Endodermal cell (in vitro differentiated cells): ENCODE data around the gene TXK. TPM values are rescaled to one million over a fixed set of nuclear protein-coding genes. Genes with fewer than 3 reads are reported as not detected.

Source experiments
- DNase-seq: peaks from one replicate; pipeline ENCODE4 v3.0.0-alpha.2; 2017
- H3K27ac ChIP-seq: 2 replicates; pipeline ENCODE4 v1.5.1; 2013; ENCODE audit warnings: mild to moderate bottlenecking, low read depth, low read length, moderate library complexity
- H3K27me3 ChIP-seq: 2 replicates; pipeline ENCODE4 v1.6.1; 2013; ENCODE audit warnings: mild to moderate bottlenecking, low read length, moderate library complexity; ENCODE audit not compliant: insufficient read depth, control insufficient read depth, poor library complexity, severe bottlenecking
- H3K36me3 ChIP-seq: 2 replicates; pipeline ENCODE4 v1.7.0; 2013; ENCODE audit warnings: mild to moderate bottlenecking, low read length, moderate library complexity; ENCODE audit not compliant: control insufficient read depth, insufficient read depth
- H3K4me1 ChIP-seq: one replicate; pipeline ENCODE4 v1.7.0; 2013; ENCODE audit warnings: low read length; ENCODE audit not compliant: control insufficient read depth, insufficient read depth
- H3K4me3 ChIP-seq: 2 replicates; pipeline ENCODE4 v1.5.1; 2013; ENCODE audit warnings: mild to moderate bottlenecking, low read length, moderate library complexity
- H3K9ac ChIP-seq: 2 replicates; pipeline ENCODE4 v1.6.1; 2013; ENCODE audit warnings: mild to moderate bottlenecking, low read length, moderate library complexity; ENCODE audit not compliant: poor library complexity, severe bottlenecking; ENCODE audit errors: extremely low read depth
- H3K9me3 ChIP-seq: 2 replicates; pipeline ENCODE4 v1.6.1; 2013; ENCODE audit warnings: mild to moderate bottlenecking, low read length, moderate library complexity; ENCODE audit not compliant: control insufficient read depth
- H3K27ac Mint-ChIP-seq: 2 replicates; pipeline ENCODE4 v1.8.0; 2020; ENCODE audit warnings: mixed read lengths
- H3K27me3 Mint-ChIP-seq: 2 replicates; pipeline ENCODE4 v1.8.0; 2021; ENCODE audit warnings: mild to moderate bottlenecking, mixed read lengths; ENCODE audit not compliant: insufficient read depth
- H3K36me3 Mint-ChIP-seq: 2 replicates; pipeline ENCODE4 v1.8.0; 2020; ENCODE audit warnings: low read depth, mixed read lengths
- H3K4me1 Mint-ChIP-seq: 2 replicates; pipeline ENCODE4 v1.8.0; 2020; ENCODE audit warnings: mixed read lengths
- H3K4me3 Mint-ChIP-seq: 2 replicates; pipeline ENCODE4 v1.8.0; 2020; ENCODE audit warnings: mild to moderate bottlenecking, moderate library complexity, mixed read lengths
- H3K9me3 Mint-ChIP-seq: 2 replicates; pipeline ENCODE4 v1.8.0; 2020; ENCODE audit warnings: mild to moderate bottlenecking, mixed read lengths
- WGBS, 2 experiments: methylation state at CpG; one replicate each; pipeline versions ENCODE4 v1.1.5 to v1.1.7; 2013; ENCODE audit warnings: missing lambda C conversion rate in 2 of 2, mixed read lengths in 1 of 2; ENCODE audit not compliant: insufficient coverage in 1 of 2, insufficient read length in 1 of 2; 5-methylcytosine and 5-hydroxymethylcytosine counted together
- total RNA-seq, 2 donors: library from RNA; stranded (reverse); fragmentation: NEBNext Ultra II Directional in 1 of 2; extraction: Animal tissue kit (Norgen Biotek cat#: 25700) in 1 of 2; gene quantifications; 2 replicates in 1 of 2; 3 replicates in 1 of 2; pipeline ENCODE4 v1.2.1, GENCODE V29; 2021
- TF ChIP-seq, protein P1 (sequence below): fragments of 200-600 bp; sonication (generic); conservative IDR thresholded peaks from 2 replicates; pipeline ENCODE4 v1.5.0; 2021; ENCODE audit warnings: antibody characterized with exemption, mild to moderate bottlenecking

The TXK gene
- total RNA-seq, 2 donors from 2014 or later: 0.66 to 0.68 TPM

DNA sequence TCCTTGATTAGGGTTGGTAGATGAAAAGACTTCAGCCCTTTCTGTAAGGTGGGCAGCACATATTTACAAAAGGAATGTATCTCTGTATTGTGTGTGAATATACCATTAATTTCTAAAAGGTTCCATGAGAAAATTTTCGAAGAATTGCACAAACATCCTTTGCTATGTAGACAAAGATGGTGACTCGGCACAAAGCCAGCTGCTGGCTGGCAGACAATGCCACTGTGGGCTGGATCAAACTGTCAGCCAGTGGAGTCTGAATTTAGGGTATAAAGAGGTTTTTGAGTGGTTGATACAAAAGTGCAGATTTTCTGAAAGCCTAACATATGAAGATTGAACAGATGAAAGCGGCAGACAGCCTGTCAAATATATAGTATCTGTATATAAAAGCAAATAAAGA is 5.6 kb upstream of the TXK start:
- H3K36me3 ChIP-seq: no peaks in the 10 kb centered on the region
- no peak overlapping the region for H3K4me3 ChIP-seq
- H3K9me3 ChIP-seq: no peaks in the 10 kb centered on the region
- 92 to 100% methylated on average over 2 to 3 of the region's 3 CpGs for WGBS, 2 experiments
- TF ChIP-seq, protein P1, sequence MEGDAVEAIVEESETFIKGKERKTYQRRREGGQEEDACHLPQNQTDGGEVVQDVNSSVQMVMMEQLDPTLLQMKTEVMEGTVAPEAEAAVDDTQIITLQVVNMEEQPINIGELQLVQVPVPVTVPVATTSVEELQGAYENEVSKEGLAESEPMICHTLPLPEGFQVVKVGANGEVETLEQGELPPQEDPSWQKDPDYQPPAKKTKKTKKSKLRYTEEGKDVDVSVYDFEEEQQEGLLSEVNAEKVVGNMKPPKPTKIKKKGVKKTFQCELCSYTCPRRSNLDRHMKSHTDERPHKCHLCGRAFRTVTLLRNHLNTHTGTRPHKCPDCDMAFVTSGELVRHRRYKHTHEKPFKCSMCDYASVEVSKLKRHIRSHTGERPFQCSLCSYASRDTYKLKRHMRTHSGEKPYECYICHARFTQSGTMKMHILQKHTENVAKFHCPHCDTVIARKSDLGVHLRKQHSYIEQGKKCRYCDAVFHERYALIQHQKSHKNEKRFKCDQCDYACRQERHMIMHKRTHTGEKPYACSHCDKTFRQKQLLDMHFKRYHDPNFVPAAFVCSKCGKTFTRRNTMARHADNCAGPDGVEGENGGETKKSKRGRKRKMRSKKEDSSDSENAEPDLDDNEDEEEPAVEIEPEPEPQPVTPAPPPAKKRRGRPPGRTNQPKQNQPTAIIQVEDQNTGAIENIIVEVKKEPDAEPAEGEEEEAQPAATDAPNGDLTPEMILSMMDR: no peak
- peaks cover 1% of the 10 kb centered on the region for H3K4me1 Mint-ChIP-seq
- H3K36me3 Mint-ChIP-seq: peaks cover 21% of the 10 kb centered on the region
- no peak overlapping the region for H3K27ac ChIP-seq
- no peak overlapping the region for H3K9ac ChIP-seq
- DNase-seq: no peak
- H3K27ac Mint-ChIP-seq: no peak overlapping the region
- no peaks in the 10 kb centered on the region for H3K4me1 ChIP-seq
- no peaks in the 10 kb centered on the region for H3K27me3 ChIP-seq
- no peaks in the 10 kb centered on the region for H3K9me3 Mint-ChIP-seq
- H3K27me3 Mint-ChIP-seq: no peaks in the 10 kb centered on the region
- H3K4me3 Mint-ChIP-seq: no peak overlapping the region

DNA sequence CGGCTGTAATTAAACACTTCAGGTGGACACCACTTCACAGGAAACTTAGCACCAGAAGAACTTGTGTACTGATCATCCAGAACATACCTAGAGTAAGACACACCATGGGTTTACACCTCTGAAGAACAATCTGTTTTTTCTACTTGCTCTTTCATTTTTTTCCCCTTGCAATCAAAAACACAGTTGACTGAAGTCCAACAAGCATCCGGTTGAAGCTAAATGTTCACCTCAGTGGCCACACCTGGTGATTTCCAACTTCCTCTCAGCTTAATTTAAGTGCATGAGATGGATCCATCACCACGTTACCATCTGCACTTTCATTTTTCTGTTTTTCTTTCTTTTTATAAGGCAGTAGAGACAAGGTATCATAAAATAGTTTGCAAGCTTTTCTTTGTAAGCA is 4.9 kb upstream of the TXK start:
- H3K4me3 Mint-ChIP-seq: no peak overlapping the region
- H3K27ac Mint-ChIP-seq: no peak overlapping the region
- H3K36me3 Mint-ChIP-seq: peaks cover 18% of the 10 kb centered on the region
- H3K4me1 ChIP-seq: no peaks in the 10 kb centered on the region
- no peaks in the 10 kb centered on the region for H3K27me3 ChIP-seq
- no peak for DNase-seq
- no peaks in the 10 kb centered on the region for H3K27me3 Mint-ChIP-seq
- no peaks in the 10 kb centered on the region for H3K36me3 ChIP-seq
- H3K9me3 Mint-ChIP-seq: no peaks in the 10 kb centered on the region
- 95 to 100% methylated on average over 2 to 3 of the region's 3 CpGs for WGBS, 2 experiments
- no peak overlapping the region for H3K4me3 ChIP-seq
- no peak overlapping the region for H3K9ac ChIP-seq
- no peak overlapping the region for H3K27ac ChIP-seq
- no peaks in the 10 kb centered on the region for H3K9me3 ChIP-seq
- TF ChIP-seq, protein P1: no peak
- peaks cover 1% of the 10 kb centered on the region for H3K4me1 Mint-ChIP-seq

DNA sequence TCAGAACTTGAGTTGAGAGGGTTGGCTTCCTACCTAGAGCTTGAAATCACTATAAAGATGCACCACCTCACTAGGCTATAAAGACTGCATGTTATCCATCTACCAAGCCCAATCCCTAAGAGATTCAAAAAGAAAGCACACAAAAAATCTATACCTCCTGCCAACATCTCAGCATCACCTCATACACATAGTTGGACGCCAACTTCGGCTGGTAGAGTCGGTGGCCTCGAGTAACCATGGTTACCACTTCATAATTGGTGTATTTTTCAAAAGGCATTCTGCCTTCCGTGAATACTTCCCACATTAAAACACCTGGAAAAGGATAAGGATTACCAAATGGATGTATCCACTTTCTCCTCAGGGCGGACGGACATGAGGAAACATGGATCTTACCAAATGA is 4.5 kb upstream of the TXK start:
- 92 to 100% methylated on average over 5 to 7 of the region's 7 CpGs for WGBS, 2 experiments
- no peak overlapping the region for H3K27ac Mint-ChIP-seq
- Histone ChIP-seq H3K9ac (no peak overlapping the region), H3K36me3 (no peaks in the 10 kb centered on the region), H3K27me3 (no peaks in the 10 kb centered on the region), H3K27ac (no peak overlapping the region), H3K4me3 (no peak overlapping the region), H3K4me1 (no peaks in the 10 kb centered on the region), H3K9me3 (no peaks in the 10 kb centered on the region)
- H3K4me1 Mint-ChIP-seq: peaks cover 1% of the 10 kb centered on the region
- H3K4me3 Mint-ChIP-seq: no peak overlapping the region
- no peaks in the 10 kb centered on the region for H3K9me3 Mint-ChIP-seq
- H3K36me3 Mint-ChIP-seq: peaks cover 18% of the 10 kb centered on the region
- TF ChIP-seq, protein P1: no peak
- no peak for DNase-seq
- no peaks in the 10 kb centered on the region for H3K27me3 Mint-ChIP-seq
